DMS 273 (cell line): ENCODE measurements around the gene BCL7B.
A peak's percentile ranks its signal among the peaks of the same experiment; 100 is the strongest.
"Not testable (repeated sequence)": the region's sequence is repeated elsewhere in the genome, so short reads cannot be mapped to it uniquely, and the experiment has no call there.

ENCODE experiments used
- DNase-seq: peaks from one replicate; lab custom pipeline; 2025; ENCODE audit not compliant: unreplicated experiment; lab: John Stamatoyannopoulos, UW

The BCL7B gene

DNA sequence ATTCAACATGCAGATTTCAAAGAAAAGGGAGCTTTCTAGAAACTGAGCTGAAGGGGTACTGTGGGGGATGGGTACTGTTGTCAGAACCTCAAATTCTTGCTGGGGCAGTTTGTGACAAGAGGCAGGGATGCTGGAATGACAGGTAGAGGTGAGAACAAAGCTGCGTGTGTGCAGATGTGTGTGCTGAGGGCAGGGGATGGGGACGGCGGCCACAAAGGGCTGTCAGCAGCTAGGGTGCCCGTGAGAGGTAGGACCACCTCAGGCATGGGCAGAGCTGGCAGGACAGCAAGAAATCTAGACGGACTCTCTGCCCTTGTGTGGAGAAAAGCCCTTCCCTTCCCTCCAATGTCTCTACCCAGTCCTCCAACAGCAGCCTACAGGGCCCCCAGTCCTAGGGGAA lies 21.0 kb downstream of the BCL7B start:
- no peak for DNase-seq

DNA sequence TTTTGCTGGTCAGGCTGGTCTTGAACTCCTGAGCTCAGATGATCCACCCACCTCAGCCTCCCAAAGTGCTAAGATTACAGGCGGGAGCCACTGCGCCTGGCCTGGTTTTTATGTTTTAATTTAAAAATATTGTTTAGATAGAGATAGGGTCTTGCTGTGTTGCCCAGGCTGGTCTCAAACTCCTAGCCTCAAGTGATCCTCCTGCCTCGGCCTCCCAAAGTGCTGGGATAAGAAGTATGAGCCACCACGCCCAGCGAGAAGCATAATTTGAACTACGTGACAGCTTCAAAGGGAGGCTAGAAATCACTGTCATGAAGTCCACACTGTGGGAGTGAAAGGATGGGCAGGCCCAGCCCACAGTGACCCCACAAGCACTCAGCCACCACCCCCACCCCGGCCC lies 21.6 kb downstream of the BCL7B start:
- DNase-seq, result not testable (repeated sequence)

DNA sequence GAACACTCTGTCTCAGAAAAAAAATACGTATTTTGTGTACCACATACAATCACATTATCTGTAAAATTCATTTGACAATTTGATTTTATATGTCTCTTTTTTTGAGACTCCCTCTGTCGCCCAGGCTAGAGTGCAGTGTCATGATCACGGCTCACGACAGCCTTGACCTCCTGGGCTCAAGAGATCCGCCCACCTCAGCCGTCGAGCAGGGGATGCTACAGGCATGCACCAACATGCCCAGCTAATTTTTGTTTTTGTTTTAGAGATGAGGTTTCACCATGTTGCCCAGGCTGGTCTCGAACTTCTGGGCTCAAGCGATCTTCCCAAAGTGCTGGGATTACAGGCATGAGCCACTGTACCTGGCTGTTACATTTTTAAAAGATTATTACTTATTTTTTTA lies 23.7 kb downstream of the BCL7B start:
- peak; percentile 39 for DNase-seq

DNA sequence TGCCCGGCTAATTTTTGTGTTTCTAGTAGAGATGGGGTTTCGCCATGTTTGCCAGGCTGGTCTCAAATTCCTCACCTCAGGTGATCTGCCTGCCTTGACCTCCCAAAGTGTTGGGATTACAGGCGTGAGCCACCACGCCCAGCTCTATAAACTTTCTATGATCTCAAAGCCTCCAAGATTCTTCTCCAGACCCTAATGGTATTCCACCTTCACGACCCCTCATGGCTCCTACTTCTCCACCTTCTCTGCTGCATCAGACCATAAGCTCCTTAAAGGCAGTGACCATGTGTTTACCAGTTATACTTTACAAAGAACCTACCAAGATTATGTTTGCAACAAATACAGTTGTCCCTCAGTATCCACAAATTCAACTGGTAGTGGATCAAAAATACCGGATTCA lies 25.3 kb downstream of the BCL7B start:
- DNase-seq, result no peak

GRCh38 chr7:73530800-73531199 lies 26.7 kb downstream of the BCL7B start:
- DNase-seq, result no peak

DNA sequence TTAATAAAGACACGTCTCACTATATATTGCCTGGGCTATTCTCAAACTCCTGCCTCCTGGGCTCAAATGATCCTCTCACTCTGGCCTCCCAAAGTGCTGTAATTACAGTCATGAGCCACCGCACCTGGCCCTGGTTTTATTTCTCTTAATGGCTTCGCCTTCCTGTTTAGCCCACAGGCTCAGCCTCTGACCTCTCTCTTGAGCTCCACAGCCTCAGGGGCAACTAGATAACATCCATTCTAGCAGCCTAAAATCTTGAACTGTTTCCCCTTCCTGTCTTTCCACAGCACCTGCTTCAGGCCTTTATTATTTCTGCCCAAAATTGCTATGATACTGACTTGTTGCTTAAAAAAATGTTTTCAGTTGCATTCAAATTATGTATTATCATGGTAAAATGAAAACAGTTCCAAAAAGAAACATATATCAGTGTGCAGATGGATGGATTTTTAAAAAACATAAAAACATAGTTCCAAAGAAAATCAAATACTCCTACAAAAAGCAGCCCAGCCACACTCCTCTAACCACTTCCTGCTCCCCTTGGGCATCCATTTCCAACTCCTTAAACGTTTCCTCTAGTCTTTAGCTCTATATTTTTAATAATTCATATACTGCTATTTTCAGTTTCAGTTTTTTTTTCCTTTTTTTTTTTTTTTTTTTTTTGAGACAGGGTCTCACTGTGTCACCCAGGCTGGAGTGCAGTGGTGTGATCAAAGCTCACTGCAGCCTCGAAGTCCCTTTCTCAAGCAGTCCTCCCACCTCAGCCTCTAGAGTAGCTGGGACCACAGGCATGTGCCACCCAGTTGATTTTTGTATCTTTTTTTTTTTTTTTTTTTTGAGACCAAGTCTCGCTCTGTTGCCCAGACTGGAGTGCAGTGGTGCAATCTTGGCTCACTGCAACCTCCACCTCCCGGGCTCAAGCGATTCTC lies 30.3 kb downstream of the BCL7B start:
- DNase-seq, result peak; percentile 64

- DNase-seq, result not testable (repeated sequence)
Observed at GRCh38 chr7:73526158-73526494, 31.4 kb downstream of the BCL7B start.

GRCh38 chr7:73522105-73522872 lies 35.2 kb downstream of the BCL7B start, which contains the start of gene BAZ1B:
Gene BAZ1B (minus strand): TSS chr7:73522293. CDS start chr7:73521933, 360 bp downstream.
- DNase-seq, result peak; percentile 100

DNA sequence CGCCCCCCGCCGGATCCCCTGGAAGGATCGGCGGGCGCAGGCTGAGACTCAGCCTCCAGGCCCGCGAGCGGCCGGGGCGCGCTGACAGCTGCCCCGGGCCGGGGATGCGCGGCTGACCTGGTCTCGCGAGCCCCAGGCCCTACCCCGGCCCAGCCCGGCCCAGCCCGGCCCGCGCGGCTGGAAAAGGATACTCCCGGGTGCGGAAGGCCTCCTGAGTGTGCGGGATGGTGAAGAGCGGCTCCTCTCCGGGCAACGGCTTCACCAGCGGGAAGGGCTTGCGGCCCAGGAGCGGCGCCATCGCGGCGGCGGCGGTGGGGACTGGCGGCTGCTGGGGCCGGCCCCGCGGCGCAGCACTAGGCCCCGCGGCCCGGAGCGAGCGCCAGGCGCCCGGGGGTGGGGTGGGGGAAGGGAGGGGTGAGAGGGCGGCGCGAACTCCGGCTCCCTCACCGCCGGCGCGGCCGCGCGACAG lies 35.8 kb downstream of the BCL7B start:
- peak; percentile 95 for DNase-seq

GRCh38 chr7:73520673-73521635 lies 36.5 kb downstream of the BCL7B start:
- DNase-seq, result peak; percentile 70

DNA sequence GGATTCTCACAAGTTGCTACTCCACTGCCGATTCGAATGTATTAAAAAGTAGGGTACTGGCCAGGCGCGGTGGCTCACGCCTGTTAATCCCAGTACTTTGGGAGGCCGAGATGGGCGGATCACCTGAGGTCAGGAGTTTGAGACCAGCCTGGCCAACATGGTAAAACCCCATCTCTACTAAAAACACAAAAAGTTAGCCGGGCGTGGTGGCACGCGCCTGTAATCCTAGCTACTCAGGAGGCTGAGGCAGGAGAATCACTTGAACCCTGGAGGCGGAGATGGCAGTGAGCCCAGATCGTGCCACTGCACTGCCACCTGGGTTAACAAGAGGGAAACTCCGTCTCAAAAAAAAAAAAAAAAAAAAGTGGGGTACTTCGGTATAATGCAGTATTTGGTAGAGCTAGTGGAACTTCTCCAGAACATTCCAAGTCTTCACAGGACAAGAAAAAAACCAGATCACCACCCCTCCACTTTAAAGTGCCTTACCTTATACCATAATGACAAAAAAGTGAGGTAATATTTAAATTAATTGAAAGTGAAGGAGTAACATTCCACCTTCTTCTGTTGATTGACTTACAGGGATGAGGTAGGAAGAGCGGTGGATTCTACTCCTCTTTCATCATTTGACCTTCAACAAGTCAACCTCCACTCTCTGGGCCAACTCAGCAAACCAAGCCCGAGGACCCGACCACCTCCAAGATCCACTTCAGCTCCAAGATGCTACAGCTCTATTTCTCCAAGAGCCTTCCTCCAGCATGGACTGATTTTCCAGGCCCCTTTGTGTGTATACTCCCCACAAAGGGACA lies 37.4 kb downstream of the BCL7B start:
- DNase-seq, result peak; percentile 64

DNA sequence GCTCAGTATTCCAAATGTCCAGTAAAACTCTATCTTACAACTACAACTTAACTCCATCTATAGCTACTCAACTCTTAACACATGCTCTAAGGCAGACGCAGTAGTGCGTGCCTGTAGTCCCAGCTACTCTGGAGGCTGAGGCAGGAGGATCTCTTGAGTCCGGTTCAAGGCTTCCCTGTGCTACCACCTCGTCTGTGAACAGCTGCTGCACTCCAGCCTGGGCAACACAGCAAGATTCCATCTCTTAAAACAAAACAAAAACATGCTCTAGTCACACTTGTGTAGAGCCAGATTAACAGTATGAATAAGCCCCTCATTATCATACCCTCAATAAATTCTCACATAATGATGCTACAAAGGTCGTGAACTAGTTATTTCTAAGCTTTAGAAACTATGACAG lies 39.0 kb downstream of the BCL7B start:
- DNase-seq, result no peak

DNA sequence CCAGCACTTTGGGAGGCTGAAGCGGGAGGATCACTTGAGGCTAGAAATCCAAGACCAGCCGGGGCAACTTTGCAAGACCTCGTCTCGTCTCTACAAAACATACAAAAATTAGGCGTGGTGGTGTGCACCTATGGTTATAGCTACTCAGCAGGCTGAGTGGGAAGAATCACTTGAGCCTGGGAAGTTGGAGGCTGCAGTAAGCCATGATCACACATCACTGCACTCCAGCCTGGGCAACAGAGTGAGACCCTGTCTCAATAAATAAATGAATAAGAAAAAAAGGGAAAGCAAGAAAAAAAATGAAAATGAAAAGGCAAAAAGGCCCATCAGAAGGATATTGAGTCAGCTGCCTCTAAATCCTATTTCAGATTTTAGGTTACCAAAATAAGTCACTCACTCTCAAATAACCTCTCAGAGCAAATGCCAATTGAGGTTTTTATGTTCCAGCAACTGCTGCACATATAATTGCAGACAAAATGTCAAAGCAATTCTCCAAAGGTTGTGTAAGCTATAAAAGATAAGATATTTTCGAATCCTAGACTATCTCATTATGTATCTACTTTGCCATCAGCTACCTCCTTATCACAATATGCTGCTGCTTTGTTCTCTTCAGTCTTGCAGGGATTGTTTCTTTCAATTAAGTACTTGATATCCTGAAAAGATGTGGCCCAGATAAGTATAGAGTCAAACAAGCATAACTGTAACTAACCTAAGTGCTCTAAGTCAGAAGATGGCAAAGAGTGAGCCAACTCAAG lies 40.1 kb downstream of the BCL7B start:
- no peak for DNase-seq

- DNase-seq, result peak; percentile 44
Observed at GRCh38 chr7:73515178-73515577, 42.3 kb downstream of the BCL7B start.

DNA sequence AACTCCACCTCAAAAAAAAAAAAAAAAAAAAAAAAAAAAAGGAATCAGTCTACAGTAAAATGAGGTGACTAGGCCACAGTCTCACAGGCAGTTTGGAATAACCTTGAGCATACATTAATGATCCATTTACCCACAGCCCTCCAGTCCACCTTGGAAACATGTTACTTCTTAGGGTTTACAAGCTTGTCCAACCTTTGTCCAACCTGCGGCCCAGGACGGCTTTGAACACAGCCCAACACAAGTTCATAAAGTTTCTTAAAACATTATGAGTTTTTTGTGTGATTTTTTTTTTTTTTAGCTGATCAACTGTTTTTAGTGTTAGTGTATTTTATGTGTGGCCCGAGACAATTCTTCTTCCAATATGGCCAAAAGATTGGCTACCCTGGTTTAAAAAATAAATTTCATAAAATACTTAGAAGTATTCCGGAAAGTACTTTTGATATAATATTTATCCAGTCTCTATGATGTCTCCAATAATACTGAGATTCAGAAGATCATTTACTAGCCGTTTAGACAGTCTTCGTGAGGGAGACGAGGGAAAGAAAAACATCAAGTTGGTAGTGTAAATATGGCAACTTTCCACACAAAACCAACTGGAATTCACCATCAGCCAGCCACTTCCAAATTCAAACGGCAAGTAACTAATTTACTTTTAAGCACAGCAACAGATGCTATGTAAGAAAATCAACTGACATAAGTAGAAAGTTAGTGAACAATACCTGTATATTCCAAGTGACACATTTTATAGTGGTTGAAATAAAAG lies 45.3 kb downstream of the BCL7B start:
- DNase-seq, result no peak

- DNase-seq, result no peak
Observed at GRCh38 chr7:73509463-73509862, 48.0 kb downstream of the BCL7B start.

DNA sequence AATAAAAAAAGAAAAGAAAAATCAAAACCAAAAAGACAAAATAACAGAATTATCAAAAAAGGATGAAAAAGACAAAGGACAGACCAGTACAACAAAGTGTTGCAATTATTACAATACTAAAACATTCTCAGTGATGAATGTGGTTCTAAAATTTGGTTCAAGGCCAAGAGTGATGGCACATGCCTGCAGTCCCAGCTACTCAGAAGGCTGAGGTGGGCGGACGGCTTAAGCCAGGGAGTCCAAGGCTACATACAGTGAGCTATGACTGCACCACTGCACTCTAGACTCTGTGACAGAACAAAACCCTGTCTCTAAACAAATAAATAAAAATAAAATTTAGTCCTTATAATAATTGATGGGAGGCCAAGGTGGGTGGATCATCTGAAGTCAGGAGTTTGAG lies 49.9 kb downstream of the BCL7B start:
- DNase-seq, result no peak

GRCh38 chr7:73504920-73505319 lies 52.6 kb downstream of the BCL7B start:
- DNase-seq, result no peak

GRCh38 chr7:73504017-73504416 lies 53.5 kb downstream of the BCL7B start:
- DNase-seq, result no peak
